ENCODE results near the gene STAG1.

Gene STAG1

GRCh38 chr3:136749091-136749490 lies 3.1 kb downstream of the STAG1 start:
- no peak for TF ChIP-seq GABPA (IDR thresholded peaks at IDR 0.05; ENCODE audit: low read depth)
- TF ChIP-seq SPI1 (IDR thresholded peaks at IDR 0.05; ENCODE audit: borderline replicate concordance, low read depth), result no peak
- TF ChIP-seq REST (IDR thresholded peaks at IDR 0.05; ENCODE audit: insufficient replicate concordance, low read depth), result no peak
- TF ChIP-seq CTCF (IDR thresholded peaks at IDR 0.05; ENCODE audit: insufficient read depth, low read length), result no peak
- TF ChIP-seq POLR2AphosphoS5 (IDR thresholded peaks at IDR 0.05; ENCODE audit: low read depth), result no peak
- Histone ChIP-seq H3K4me3 (replicated peaks; ENCODE audit: insufficient read depth, low read length) (no peak overlapping the region), H3K27ac (replicated peaks) (peak overlapping the region; percentile 98), H3K27me3 (ENCODE audit: insufficient read depth, poor library complexity, severe bottlenecking) (no peaks in the 10 kb centered on the region)
- peak in 1 of 2 experiments; percentile 22 for DNase-seq (ENCODE audit: low read depth in 1 of 2, low spot score in 1 of 2)

GRCh38 chr3:136745916-136746315 lies 6.3 kb downstream of the STAG1 start:
- Histone ChIP-seq H3K27ac (replicated peaks) (no peak overlapping the region), H3K27me3 (ENCODE audit: insufficient read depth, poor library complexity, severe bottlenecking) (no peaks in the 10 kb centered on the region), H3K4me3 (replicated peaks; ENCODE audit: insufficient read depth, low read length) (no peak overlapping the region)
- no peak for DNase-seq (ENCODE audit: low read depth in 1 of 2, low spot score in 1 of 2)
- TF ChIP-seq POLR2AphosphoS5 (IDR thresholded peaks at IDR 0.05; ENCODE audit: low read depth) (no peak), SPI1 (IDR thresholded peaks at IDR 0.05; ENCODE audit: borderline replicate concordance, low read depth) (no peak), REST (IDR thresholded peaks at IDR 0.05; ENCODE audit: insufficient replicate concordance, low read depth) (no peak), CTCF (IDR thresholded peaks at IDR 0.05; ENCODE audit: insufficient read depth, low read length) (no peak), GABPA (IDR thresholded peaks at IDR 0.05; ENCODE audit: low read depth) (no peak)

GRCh38 chr3:136741063-136741462 lies 11.1 kb downstream of the STAG1 start:
- TF ChIP-seq POLR2AphosphoS5 (IDR thresholded peaks at IDR 0.05; ENCODE audit: low read depth) (no peak), GABPA (IDR thresholded peaks at IDR 0.05; ENCODE audit: low read depth) (no peak), REST (IDR thresholded peaks at IDR 0.05; ENCODE audit: insufficient replicate concordance, low read depth) (no peak)
- no peak for DNase-seq (ENCODE audit: low read depth in 1 of 2, low spot score in 1 of 2)
- no peaks in the 10 kb centered on the region for H3K27me3 ChIP-seq (ENCODE audit: insufficient read depth, poor library complexity, severe bottlenecking)
- H3K4me3 ChIP-seq (replicated peaks; ENCODE audit: insufficient read depth, low read length), result no peak overlapping the region
- no peak overlapping the region for H3K27ac ChIP-seq (replicated peaks)
